ENCODE results near the gene FLAD1.

FLAD1 gene

DNA sequence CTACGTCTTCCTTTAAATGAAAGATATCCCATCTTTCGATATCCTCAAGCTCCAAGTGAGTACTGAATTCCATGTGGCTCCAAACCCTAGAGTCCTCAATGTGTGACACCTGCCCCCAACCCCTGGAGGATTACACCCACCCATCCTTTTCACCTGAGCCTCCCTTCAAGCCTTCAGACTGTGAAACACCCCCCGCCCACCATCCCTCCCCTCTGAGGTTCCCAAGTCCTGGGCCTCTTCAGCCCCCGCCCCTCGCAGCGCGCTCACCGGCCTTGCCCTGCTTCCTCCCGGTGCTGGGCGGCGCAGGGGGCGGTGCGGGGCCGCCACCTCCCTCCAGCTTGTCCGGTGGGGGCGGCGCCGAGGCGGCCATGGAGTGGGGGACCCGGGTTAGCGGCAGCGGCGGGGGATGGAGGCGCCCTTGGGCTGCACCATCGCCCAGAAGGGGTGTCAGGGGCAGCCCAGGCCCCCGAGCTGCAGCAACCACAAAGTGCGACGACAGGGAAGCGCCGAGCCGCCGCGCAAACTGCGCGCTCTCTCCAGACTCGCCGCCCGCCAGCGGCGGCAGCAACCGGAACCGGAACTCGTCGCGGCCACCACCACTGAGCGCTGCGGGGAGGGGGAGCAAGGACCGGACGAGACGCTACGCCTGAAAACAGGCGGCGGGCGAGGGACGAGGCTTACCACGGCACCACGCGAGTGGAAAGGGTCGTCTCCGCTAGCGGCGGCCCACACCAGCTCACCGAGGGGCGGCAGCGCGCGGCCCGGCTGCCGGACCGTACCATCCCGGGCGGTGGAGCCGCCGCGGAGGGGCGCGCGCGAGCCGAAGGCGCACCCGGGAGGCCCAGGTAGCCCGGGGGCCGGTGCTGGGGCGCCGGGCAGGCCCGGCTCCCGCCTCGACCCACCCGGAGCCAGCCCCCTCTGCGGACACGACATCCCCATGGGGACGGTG, 21.7 kb upstream of the FLAD1 start, which contains the start of gene PYGO2 (continued):
- TF ChIP-seq ZNF571 (tag by site-specific recombination; IDR thresholded peaks at IDR 0.05) (no peak), ZNF701 (tag by site-specific recombination; IDR thresholded peaks at IDR 0.05) (no peak), ZNF792 (tag by site-specific recombination; IDR thresholded peaks at IDR 0.05) (no peak), ZNF266 (tag by site-specific recombination; IDR thresholded peaks at IDR 0.05; ENCODE audit: low read depth) (no peak), ZFP37 (tag by site-specific recombination; IDR thresholded peaks at IDR 0.05) (peak; percentile 75; the same call in 1 of the 2 replicates), ZNF274 (IDR thresholded peaks at IDR 0.05; ENCODE audit: low read length) (no peak), ZNF274 (tag by site-specific recombination; IDR thresholded peaks at IDR 0.05; ENCODE audit: borderline replicate concordance) (no peak), ZNF223 (tag by site-specific recombination; IDR thresholded peaks at IDR 0.05) (no peak), ZNF37A (tag by site-specific recombination; IDR thresholded peaks at IDR 0.05) (no peak), ZFHX2 (tag by site-specific recombination; conservative IDR thresholded peaks at IDR 0.05) (peak; percentile 94), ZNF510 (tag by site-specific recombination; IDR thresholded peaks at IDR 0.05; ENCODE audit: insufficient replicate concordance) (no peak), ZNF335 (tag by site-specific recombination; conservative IDR thresholded peaks at IDR 0.05) (no peak), ZIC2 (tag by site-specific recombination; IDR thresholded peaks at IDR 0.05) (peak; percentile 70), ZNF560 (tag by site-specific recombination; IDR thresholded peaks at IDR 0.05; ENCODE audit: borderline replicate concordance) (no peak), KLF1 (tag by site-specific recombination; IDR thresholded peaks at IDR 0.05) (peak; percentile 65), ZNF623 (tag by site-specific recombination; IDR thresholded peaks at IDR 0.05) (no peak), ZBTB7A (tag by site-specific recombination; IDR thresholded peaks at IDR 0.05; ENCODE audit: low read depth) (peak; percentile 87), ZNF324 (tag by site-specific recombination; IDR thresholded peaks at IDR 0.05) (peak; percentile 59; the same call in 1 of the 2 replicates), ZNF24 (tag by site-specific recombination; IDR thresholded peaks at IDR 0.05) (no peak), KLF9 (tag by site-specific recombination; IDR thresholded peaks at IDR 0.05; ENCODE audit: low read depth) (peak; percentile 97), ZNF292 (tag by site-specific recombination; IDR thresholded peaks at IDR 0.05; ENCODE audit: borderline replicate concordance, low read depth) (no peak), ZBTB17 (tag by site-specific recombination; IDR thresholded peaks at IDR 0.05) (peak; percentile 16)
- TF ChIP-seq, protein P1, sequence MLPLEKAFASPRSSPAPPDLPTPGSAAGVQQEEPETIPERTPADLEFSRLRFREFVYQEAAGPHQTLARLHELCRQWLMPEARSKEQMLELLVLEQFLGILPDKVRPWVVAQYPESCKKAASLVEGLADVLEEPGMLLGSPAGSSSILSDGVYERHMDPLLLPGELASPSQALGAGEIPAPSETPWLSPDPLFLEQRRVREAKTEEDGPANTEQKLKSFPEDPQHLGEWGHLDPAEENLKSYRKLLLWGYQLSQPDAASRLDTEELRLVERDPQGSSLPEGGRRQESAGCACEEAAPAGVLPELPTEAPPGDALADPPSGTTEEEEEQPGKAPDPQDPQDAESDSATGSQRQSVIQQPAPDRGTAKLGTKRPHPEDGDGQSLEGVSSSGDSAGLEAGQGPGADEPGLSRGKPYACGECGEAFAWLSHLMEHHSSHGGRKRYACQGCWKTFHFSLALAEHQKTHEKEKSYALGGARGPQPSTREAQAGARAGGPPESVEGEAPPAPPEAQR (tag by site-specific recombination; IDR thresholded peaks at IDR 0.05): no peak; the same call in 1 of the 2 replicates
- TF ChIP-seq, protein P2, sequence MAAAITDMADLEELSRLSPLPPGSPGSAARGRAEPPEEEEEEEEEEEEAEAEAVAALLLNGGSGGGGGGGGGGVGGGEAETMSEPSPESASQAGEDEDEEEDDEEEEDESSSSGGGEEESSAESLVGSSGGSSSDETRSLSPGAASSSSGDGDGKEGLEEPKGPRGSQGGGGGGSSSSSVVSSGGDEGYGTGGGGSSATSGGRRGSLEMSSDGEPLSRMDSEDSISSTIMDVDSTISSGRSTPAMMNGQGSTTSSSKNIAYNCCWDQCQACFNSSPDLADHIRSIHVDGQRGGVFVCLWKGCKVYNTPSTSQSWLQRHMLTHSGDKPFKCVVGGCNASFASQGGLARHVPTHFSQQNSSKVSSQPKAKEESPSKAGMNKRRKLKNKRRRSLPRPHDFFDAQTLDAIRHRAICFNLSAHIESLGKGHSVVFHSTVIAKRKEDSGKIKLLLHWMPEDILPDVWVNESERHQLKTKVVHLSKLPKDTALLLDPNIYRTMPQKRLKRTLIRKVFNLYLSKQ (tag by site-specific recombination; IDR thresholded peaks at IDR 0.05; ENCODE audit: borderline replicate concordance): no peak
- TF ChIP-seq, protein P3, sequence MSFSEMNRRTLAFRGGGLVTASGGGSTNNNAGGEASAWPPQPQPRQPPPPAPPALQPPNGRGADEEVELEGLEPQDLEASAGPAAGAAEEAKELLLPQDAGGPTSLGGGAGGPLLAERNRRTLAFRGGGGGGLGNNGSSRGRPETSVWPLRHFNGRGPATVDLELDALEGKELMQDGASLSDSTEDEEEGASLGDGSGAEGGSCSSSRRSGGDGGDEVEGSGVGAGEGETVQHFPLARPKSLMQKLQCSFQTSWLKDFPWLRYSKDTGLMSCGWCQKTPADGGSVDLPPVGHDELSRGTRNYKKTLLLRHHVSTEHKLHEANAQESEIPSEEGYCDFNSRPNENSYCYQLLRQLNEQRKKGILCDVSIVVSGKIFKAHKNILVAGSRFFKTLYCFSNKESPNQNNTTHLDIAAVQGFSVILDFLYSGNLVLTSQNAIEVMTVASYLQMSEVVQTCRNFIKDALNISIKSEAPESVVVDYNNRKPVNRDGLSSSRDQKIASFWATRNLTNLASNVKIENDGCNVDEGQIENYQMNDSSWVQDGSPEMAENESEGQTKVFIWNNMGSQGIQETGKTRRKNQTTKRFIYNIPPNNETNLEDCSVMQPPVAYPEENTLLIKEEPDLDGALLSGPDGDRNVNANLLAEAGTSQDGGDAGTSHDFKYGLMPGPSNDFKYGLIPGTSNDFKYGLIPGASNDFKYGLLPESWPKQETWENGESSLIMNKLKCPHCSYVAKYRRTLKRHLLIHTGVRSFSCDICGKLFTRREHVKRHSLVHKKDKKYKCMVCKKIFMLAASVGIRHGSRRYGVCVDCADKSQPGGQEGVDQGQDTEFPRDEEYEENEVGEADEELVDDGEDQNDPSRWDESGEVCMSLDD (tag by site-specific recombination; IDR thresholded peaks at IDR 0.05): peak; percentile 74; the same call in 1 of the 2 replicates
- TF ChIP-seq, protein P4, sequence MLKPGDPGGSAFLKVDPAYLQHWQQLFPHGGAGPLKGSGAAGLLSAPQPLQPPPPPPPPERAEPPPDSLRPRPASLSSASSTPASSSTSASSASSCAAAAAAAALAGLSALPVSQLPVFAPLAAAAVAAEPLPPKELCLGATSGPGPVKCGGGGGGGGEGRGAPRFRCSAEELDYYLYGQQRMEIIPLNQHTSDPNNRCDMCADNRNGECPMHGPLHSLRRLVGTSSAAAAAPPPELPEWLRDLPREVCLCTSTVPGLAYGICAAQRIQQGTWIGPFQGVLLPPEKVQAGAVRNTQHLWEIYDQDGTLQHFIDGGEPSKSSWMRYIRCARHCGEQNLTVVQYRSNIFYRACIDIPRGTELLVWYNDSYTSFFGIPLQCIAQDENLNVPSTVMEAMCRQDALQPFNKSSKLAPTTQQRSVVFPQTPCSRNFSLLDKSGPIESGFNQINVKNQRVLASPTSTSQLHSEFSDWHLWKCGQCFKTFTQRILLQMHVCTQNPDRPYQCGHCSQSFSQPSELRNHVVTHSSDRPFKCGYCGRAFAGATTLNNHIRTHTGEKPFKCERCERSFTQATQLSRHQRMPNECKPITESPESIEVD (tag by site-specific recombination; IDR thresholded peaks at IDR 0.05): no peak
- TF ChIP-seq, protein P5, sequence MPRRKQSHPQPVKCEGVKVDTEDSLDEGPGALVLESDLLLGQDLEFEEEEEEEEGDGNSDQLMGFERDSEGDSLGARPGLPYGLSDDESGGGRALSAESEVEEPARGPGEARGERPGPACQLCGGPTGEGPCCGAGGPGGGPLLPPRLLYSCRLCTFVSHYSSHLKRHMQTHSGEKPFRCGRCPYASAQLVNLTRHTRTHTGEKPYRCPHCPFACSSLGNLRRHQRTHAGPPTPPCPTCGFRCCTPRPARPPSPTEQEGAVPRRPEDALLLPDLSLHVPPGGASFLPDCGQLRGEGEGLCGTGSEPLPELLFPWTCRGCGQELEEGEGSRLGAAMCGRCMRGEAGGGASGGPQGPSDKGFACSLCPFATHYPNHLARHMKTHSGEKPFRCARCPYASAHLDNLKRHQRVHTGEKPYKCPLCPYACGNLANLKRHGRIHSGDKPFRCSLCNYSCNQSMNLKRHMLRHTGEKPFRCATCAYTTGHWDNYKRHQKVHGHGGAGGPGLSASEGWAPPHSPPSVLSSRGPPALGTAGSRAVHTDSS (tag by site-specific recombination; IDR thresholded peaks at IDR 0.05): no peak
- TF ChIP-seq, protein P6, sequence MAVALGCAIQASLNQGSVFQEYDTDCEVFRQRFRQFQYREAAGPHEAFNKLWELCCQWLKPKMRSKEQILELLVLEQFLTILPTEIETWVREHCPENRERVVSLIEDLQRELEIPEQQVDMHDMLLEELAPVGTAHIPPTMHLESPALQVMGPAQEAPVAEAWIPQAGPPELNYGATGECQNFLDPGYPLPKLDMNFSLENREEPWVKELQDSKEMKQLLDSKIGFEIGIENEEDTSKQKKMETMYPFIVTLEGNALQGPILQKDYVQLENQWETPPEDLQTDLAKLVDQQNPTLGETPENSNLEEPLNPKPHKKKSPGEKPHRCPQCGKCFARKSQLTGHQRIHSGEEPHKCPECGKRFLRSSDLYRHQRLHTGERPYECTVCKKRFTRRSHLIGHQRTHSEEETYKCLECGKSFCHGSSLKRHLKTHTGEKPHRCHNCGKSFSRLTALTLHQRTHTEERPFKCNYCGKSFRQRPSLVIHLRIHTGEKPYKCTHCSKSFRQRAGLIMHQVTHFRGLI (tag by site-specific recombination; IDR thresholded peaks at IDR 0.05): peak; percentile 29; the same call in 1 of the 2 replicates

Measured in HEK293 (cell line).